ENCODE results near the gene TTC33.
"Not testable (repeated sequence)": the region's sequence is repeated elsewhere in the genome, so short reads cannot be mapped to it uniquely, and the experiment has no call there.

TTC33 gene

DNA sequence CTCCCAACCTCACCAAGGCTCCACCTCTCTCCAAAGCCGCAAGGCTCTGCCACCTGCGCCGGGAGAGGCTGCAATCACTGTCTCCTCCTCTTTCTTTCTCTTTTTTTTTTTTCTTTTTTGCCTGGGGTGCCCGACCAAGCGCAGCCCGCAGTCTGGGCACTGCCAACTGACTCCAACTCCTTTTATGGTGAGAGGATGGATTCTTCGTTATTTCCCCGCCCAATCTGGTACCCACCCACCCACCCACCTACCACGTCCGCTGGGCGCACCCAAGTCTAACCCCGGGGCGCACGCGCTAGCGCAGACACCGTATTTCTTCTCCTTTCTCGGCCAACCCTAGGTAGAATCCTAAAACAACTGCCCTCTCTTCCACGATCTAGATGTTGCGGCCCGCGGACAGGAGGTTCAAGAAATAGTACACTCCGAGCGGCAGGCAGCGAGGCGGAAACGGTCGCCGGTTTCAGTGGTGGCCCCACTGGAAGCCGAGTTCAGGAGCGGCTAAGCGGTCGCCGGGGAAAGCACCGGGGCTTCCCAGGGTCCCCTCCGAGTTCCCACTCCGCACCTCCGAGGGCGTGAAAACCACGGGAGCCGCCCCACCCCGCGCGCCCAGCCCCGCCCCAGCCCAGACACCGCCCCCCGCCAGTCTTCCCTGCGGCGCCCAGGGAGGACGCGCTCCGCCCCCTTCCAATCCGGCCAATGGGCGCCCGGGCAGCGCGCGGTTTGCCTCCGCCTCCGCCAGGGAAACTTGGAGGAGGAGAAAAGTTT is 76.4 kb downstream of the TTC33 start:
- peak; percentile 91 for DNase-seq

DNA sequence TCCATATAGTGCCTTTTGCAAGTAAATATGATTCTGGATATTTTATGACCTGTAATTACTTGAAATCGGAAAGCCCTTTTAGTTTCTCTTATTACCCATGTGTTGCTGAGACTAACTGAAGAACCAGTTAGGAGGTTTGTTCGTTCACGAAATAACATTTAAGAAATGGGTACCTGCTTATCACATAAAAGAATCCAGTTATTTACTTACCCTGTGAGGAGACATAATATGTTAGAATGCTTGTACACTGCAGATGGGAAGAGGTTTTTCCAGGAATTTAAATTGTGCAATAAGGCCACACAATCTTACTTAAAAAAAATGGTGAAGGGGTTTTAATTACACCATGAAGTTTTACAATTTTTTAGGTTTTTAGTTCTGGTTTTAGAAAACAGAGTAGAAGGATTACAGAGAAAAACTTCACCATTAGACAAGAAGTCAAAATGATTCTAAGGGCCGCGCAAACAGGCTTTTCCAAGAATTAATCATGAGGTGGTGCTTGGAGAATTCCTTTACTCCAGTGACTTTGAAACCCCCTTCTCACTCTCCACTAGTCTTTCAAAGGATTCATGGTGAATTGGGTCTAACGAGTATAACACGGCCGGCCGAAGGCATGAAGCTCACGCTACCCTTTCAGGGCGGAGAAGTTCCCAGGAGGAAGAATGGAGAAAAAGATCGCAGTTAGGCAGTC is 77.2 kb downstream of the TTC33 start:
- no peak for DNase-seq

DNA sequence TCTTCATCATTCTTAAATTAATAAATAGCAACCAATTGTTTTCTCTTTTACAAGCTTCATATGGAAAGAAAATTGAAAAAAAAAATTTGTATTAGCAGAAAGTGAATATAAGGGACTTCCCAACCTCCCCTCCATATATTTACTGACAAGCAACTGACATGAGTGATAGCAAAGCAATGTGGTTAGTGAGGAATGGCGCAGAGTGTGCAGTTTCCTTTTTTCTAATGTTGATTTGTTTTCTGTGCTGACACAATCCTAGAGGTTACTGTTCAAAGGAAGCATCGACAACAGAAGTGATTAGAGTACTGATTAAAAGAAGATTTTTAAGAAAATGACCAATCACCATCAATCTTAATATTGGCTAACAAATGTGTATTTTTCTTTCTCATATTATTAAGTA is 77.7 kb downstream of the TTC33 start:
- DNase-seq = peak; percentile 70

DNA sequence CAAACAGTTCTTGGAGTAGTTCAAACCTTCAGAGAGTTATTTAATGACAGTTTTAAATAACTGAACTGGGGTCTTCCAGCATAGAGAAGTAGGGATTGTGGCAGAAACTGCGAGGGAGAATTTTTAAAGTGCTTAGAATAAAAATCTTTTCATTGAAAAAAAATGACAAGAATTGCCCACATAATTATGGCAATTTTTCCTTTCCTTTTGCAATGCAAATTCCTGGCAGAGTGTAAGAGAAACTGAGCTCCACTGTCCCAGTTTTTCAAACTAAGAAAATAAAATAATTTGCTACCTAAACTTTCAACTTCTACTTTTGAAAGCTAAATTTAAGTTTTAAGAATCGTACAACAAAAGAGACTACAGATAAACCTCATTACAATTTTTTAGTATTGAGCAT is 78.3 kb downstream of the TTC33 start:
- DNase-seq = no peak

DNA sequence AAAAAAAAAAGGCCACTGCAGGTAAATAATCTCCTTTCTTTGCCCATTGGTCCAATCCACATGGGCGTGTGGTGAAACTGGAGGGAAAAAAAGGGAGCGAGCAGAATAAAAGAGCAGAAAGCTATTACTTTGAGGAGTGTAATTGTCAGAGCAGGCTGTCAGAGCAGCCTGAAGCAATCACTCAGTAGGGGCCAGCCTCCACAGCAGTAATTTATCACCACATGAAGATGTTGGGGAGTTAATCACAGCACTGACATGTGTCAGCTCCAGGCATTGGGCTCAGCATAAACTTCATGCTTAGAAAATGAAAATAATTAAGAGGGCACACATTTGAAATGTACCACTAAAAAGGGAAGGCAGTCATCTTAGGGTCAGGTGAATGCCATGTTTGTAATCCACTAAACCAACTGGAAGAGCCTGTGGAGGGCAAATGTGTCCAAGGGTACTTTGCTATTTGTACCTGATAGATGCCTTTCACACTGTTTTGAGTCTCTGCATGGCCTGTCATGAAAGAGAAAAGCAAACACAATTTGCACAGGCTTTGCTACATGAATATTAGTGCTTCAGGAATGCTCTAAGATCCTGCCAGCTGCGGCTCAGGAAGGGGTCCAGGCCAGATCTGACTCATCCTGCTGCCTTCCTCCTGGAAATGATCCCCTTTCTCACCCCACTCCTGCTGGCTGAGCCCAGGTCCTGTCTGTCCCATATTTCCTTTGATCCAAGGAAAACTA is 79.0 kb downstream of the TTC33 start:
- DNase-seq = no peak

DNA sequence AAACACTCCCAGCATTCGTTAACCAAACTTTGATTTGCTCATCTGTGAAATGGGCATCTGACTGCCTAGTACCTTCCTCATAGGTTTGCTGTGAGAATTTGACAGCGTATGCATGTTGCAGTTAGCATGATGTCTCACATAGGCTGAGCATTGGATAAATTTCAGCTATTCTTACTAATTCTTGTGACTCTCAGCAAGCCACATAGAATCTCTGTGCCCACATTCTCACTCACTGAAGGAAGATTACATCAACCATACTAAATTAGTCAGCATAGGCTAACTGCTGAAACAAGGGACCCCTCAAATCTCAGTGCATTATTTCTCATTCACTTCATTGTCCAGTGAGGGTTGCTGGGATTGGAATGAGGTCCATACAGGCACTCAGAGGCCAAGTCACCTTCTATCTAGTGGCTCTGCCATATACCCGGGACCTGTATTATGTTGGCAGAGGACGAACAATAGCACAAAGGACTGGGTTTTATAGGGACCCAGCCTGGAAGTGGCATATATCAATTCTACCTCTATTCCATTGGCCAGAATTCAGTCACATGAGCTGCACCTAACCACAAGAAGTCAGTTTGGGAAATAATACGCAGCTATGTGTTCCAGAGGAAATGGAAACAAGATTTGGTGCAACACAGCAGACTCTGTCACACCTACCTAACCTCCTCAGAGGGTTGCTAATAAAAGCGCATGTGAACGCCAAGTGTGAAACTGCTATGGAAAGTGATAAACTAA is 80.2 kb downstream of the TTC33 start:
- DNase-seq = peak; percentile 61

DNA sequence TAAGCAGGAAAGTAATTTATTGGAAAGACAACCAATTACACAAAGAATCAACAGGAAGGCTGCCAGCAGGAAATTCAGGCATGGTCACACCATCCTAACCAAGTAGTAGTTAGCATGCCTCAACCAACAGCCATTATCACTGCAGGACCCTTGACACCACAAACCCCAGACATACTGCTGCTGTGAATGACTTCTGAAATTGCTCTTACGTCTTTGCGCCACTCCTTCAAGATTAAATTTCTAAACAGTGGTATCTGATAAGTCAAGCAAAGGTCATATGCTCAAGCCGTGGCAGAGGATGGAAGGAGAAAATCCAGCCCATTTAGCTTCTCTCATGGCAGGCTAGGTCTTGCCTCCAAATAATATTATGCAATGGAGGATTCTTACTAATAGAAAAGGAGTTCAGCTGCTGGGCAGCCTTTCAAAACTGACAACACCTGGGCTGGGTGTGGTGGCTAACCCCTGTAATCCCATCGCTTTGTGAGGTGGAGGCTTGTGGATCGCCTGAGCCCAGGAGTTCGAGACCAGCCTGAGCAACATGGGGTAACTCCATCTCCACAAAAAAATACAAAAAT is 81.0 kb downstream of the TTC33 start:
- DNase-seq = no peak

DNA sequence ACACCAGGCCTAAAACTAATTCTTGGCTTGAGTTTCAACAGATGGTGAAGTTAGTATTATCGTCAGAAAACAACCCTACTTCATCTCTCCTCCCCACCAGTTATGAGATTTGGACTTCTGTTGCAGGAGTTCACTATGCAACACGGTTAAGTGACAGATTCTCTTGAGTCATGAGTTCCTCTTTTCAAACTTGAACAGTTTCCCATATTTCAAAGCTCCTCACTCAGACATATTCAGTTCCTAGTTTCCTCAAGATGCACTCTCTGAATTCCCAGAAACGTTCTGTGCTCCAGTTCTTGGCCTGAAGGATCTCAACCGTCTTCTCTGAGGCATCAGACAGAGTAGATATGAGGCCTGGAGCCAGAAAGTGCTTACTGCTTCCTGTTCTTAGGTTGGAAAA is 83.3 kb downstream of the TTC33 start:
- DNase-seq = no peak

DNA sequence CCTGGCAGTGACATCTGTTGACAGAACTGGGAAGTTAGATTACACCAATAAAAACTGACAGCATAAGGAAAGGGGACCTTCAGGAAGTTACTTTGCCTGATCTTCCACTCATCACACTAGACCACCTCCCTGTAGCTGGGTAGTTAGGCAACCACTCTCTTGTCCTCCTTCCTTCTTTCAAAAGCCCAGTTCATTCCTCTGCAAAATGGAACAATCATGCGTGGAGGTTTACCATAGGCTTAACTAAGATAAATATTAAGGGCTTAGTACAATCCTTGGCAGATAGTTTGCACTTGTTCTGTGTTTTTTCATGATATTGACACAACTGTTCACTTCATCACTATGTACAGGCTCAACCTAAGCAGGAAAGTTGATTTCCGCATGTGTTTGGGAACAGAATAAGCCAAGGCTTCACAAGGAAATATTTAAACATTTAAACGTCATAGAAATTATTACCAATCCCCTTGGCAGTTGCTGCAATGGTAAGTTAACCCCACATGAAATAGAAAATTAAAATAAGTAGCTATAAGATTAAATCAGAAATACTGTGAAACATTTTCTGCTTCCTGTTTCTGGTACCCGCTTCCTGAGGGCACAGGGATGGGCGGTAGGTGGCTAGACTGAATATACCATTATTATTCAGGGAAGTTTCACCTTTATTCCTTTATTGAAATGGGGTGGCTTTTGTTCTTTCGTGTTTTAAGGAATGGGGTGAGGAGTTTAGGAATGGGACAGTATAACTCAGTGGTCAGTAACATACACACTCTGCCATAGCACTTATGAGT is 86.0 kb downstream of the TTC33 start:
- DNase-seq = no peak

DNA sequence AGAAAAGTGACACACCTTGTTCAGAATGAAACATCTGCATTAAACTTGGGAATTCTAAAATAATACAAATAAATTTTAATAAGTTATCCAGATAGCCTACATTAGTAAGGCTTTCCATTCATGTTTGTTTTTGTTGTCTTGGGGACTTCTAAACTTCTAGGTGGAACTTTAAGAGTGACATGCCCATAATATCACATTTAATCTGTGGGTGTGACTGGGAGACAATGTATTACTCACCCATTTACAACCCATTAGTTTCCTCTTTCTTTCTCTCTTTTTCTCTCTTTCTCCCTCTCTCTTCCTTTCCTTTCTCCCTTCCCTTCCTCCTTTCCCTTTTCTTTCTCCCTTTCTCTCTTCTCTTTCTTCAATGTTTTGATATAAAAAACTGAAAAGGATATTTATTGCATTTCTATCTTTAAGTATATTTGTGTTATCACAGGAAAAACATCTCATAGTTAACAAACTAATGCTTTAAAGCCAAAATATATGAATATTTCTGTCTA is 88.5 kb downstream of the TTC33 start:
- no peak for DNase-seq

DNA sequence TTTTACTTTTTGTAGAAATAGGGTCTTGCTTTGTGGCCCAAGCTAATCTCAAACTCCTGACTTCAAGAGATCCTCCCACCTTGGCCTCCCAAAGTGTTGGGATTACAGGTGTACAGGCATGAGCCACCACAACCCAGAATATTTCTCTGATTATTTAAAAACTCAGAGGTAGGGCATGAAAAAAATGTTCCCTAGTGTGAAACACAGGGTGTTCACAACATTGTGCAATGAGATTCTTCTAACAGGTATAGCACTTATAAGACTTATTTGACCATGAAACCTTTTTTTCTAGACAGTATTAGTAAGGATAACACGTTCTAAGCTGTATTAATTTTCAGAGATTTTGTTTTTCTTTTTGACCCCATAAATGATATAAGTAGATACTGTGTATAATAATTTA is 89.1 kb downstream of the TTC33 start:
- DNase-seq = no peak

DNA sequence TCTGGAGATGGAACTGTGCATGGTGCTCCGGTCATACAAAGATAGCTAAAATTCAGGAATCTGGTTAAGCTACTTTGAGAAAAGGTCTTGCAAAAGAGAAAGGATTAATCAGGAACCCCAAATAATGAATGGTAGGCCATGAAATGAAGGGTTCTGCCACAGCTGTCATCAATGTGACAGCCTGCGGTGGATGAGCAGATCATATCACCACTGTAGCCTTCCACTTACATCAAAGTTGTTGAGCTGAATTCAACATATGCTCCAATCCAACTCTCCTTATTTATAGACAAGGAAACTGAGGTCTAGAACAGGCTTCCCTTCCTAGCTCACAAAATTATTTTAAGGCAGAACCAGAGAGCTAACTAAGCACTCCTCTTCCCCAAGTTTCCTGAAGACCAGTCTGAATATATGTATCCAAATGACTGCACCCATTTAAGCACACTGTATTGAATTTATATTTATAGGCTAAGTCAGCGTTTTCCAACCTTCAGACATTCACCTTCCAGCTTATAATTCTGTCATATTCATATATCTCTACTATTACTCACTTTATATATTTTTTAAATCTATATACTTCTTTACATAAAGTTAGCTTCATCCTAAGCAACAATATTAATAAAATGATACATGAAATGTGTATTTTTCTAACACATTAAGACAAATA is 90.0 kb downstream of the TTC33 start:
- no peak for DNase-seq

DNA sequence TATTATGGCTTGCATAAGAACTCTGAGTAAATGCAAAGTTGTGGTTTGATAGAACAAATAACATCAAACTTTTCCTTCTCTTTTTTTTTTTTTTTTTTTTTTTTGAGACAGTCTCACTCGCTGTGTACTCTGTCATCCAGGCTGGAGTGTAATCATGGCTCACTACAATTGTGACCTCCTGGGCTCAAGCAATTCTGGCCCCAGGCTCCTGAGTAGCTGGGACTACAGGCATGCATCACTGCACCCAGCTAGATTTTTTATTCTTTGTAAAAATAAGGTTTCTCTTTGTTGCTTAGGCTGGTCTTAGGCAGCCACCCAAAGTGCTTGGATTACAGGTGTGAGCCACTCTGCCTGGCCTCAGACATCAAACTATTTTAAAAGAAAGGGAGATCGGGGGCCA is 95.0 kb downstream of the TTC33 start:
- DNase-seq = no peak

DNA sequence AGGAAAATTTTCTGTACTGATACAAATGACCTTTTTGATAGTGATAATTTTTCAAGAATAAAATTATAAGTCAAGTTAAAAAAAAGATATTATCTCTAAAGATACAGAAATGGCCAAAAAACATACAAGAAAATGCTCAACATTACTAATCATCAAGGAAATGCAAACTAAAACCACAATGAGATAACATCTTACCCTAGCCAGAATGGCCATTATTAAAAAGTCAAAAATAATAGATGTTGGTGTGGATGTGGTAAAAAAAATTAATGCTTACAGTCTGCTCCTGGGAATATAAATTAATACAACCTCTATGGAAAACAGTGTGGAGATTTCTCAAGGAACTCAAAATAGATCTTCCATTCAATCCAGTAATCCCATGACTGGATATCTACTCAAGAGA is 99.0 kb downstream of the TTC33 start:
- no peak for DNase-seq

DNA sequence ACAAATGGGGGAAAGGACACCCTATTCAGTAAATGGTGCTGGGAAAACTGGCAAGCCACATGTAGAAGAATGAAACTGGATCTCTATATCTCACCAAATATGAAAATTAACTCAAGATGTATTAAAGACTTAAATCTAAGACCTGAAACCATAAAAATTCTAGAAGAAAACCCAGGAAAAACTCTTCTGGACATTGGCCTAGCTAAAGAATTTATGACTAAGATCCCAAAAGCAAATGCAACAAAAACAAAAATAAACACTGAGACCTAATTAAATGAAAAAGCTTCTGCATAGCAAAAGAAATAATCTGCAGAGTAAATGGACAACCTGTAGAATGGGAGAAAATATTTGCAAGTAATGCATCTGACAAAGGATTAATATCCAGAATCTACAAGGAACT is 99.7 kb downstream of the TTC33 start:
- not testable (repeated sequence) for DNase-seq

DNA sequence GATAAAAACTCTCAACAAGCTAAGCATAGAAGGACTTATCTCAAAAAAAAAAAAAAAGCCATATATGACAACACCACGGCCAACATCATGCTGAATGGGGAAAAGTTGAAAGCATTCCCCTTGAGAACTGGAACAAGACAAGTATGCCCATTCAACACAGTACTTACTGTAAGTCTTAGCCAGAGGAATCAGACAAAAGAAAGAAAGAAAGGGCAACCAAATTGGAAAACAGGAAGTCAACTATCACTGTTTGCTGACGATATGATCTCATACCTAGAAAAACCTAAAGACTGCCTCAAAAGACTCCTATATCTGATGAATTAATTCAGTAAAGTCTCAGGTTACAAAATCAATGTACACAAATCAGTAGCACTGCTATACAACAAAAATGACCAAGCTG is 100.6 kb downstream of the TTC33 start:
- peak; percentile 41 for DNase-seq

DNA sequence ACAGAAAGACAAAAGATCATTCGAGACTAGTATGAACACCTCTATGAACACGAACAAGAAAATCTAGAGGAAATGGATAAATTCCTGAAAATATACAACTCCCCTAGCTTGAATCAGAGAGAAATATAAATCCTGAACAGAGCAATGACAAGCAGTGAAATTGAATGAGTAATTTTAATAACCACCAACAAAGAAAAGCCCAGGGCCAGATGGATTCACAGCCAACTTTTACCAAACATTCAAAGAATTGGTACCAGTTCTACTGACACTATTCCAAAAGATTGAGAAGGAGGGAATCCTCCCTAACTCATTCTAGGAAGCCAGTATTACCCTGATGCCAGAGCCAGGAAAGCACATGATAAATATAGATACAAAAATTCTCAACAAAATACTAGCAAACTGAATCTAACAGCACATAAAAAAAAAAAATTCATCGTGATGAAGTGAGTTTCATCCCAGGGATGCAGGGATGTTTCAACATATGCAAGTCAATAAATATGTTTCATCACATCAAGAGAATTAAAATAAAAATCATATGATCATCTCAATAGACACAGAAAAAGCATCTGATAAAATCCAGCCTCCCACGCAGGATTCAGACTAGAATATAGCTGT is 101.3 kb downstream of the TTC33 start:
- no peak for DNase-seq

DNA sequence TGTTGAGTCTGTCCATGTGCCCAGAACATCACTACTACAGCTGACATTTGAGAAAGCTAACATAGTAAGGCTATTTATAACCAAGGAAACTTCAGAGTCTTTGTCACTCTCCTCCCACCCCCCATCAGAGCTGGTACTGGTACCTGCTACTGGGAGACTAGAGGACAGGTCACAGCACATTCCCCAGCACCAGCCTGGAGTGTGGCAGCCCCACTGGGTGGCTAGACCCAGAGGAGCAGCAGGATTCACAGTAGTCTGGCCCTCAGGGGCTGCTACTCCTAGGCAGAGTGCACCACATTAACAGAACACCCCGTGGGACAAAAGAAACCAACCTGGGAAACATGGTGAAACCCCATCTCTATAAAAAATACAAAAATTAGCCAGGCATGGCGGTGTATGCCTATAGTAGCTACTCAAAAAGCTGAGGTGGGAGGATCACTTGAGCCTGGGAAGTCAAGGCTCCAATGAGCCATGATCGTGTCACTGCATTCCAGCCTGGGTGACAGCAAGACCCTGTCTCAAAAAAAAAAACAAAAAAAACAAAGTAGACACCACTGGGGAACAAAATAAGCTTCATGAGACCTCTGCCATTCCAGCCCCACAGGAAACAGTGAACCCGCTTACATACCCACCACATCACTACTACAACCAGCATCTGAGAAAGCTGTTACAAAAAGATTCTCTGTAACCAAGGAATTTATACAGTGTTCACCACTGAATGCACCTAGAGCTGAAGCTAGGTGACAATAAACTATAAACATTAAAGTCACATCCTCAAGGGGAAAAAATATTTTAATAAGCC is 102.3 kb downstream of the TTC33 start:
- peak; percentile 42 for DNase-seq

DNA sequence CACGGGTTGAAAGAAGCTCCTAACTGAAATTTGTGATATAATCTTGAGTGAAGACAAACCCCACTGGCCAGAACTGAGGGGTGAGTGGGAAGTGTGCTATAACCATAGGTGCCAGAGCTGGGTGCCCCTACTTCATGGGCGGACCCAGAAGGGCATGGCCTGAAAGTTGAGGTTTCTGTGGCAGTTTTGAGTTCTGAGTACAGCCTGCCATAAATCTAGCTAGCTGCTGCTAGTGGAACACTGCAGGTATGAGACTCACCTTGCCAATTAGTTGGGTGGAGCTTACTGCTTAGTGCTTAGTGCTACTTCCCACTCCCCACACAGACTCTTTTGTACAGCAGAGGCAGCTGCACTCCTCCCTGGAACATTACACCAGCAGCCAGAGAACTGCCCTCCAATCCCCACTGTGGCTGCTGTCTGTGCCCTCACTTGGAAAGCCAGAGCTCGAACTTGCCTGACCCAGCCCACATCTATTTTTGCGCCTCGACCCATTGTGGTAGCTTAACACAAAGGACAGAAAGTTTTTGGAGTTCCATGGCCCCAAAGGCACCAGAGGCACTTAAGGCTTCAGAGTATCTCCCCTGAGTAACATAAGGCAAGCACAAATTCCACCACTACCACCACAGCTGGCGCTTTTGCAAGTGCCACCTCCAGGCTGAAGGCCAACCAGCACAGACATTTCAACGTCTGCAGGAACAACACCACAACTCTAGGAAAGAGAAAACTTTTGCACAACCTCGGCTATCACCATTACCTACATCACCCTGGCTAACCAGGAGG is 103.1 kb downstream of the TTC33 start:
- no peak for DNase-seq
